Gastroesophageal sphincter (tissue), 4 donors: ENCODE data around the gene NHSL1. TPM values are rescaled to one million over a fixed set of nuclear protein-coding genes. Genes with fewer than 3 reads are reported as not detected.

ENCODE experiments used
- ATAC-seq: fragments of 150-250 bp; one replicate; pipeline ENCODE4 v1.9.1; 2016; ENCODE audit warnings: mild to moderate bottlenecking, moderate library complexity
- H3K27ac ChIP-seq, 4 donors: fragments of 200-600 bp; sonication (generic) in 3 of 4; 1 replicate in 3 of 4; 2 replicates in 1 of 4; pipeline ENCODE4 v1.5.1; 2016 to 2019
- H3K27me3 ChIP-seq: fragments of 200-600 bp; sonication (generic); one replicate; pipeline ENCODE4 v1.5.1; 2019
- H3K36me3 ChIP-seq, 2 donors: fragments of 200-600 bp; sonication (generic); one replicate each; pipeline ENCODE4 v1.5.1; 2019; ENCODE audit warnings: control low read depth in 1 of 2
- H3K4me1 ChIP-seq, 3 donors: fragments of 200-600 bp; sonication (generic); 1 replicate in 2 of 3; 2 replicates in 1 of 3; pipeline ENCODE4 v1.5.1; 2016 to 2019; ENCODE audit warnings: control low read depth in 2 of 3
- H3K4me3 ChIP-seq, 2 donors: fragments of 200-600 bp; sonication (generic); one replicate each; pipeline ENCODE4 v1.5.1; 2019; ENCODE audit warnings: mild to moderate bottlenecking in 1 of 2, moderate library complexity in 1 of 2
- H3K9me3 ChIP-seq, 3 donors: fragments of 200-600 bp; sonication (generic); one replicate each; pipeline ENCODE4 v1.5.1; 2017 to 2019; ENCODE audit warnings: control low read depth in 2 of 3
- CTCF ChIP-seq, 4 experiments: fragments of 200-600 bp in 2 of 4; fragments of 450-650 bp in 2 of 4; sonication (generic) in 1 of 4; IDR thresholded peaks; one replicate each; pipeline ENCODE4 v1.5.1; 2017 to 2019; ENCODE audit warnings: antibody characterized with exemption in 4 of 4, mild to moderate bottlenecking in 2 of 4, moderate library complexity in 2 of 4
- EP300 ChIP-seq: sonication (generic); formaldehyde crosslinking; IDR thresholded peaks from one replicate; pipeline ENCODE4 v1.6.1; 2017; ENCODE audit warnings: antibody characterized with exemption, mild to moderate bottlenecking
- POLR2A ChIP-seq, 2 donors: fragments of 450-650 bp; IDR thresholded peaks; one replicate each; pipeline ENCODE4 v1.6.1; 2017; ENCODE audit warnings: antibody characterized with exemption in 2 of 2, mild to moderate bottlenecking in 2 of 2, moderate library complexity in 1 of 2
- POLR2AphosphoS5 ChIP-seq: sonication (generic); formaldehyde crosslinking; IDR thresholded peaks from one replicate; pipeline ENCODE4 v1.6.1; 2017; ENCODE audit warnings: antibody characterized with exemption
- WGBS, 2 donors: methylation state at CpG; one replicate each; pipeline ENCODE4 v1.1.5; 2018; ENCODE audit warnings: low coverage in 1 of 2; 5-methylcytosine and 5-hydroxymethylcytosine counted together
- total RNA-seq, 4 donors: library from RNA; depleted of rRNA; stranded (reverse); fragments of >200 nt; gene quantifications; one replicate each; pipeline ENCODE4 v1.1.0, GENCODE V29; 2016

Gene NHSL1
- total RNA-seq, 4 donors from 2014 or later = 5.7 to 9.3 (median 7.9) TPM

- H3K36me3 ChIP-seq = no peaks in the 10 kb centered on the region
- ATAC-seq = no peak
- no peaks in the 10 kb centered on the region for H3K27me3 ChIP-seq
- no peaks in the 10 kb centered on the region for H3K4me1 ChIP-seq
- WGBS, 2 donors = 48 to 68% methylated on average over 4 to 7 of the region's 7 CpGs
- no peak for TF ChIP-seq CTCF (IDR thresholded peaks at IDR 0.05)
- TF ChIP-seq POLR2A (IDR thresholded peaks at IDR 0.05) = no peak
- no peak for TF ChIP-seq EP300
- no peak for TF ChIP-seq POLR2AphosphoS5
- no peaks in the 10 kb centered on the region for H3K9me3 ChIP-seq
- no peak overlapping the region for H3K4me3 ChIP-seq
- H3K27ac ChIP-seq = no peak overlapping the region
These were observed 43.4 kb downstream of the NHSL1 start for GRCh38 chr6:138455746-138456400.

- Histone ChIP-seq H3K27ac (no peak overlapping the region), H3K4me1 (no peaks in the 10 kb centered on the region), H3K9me3 (no peaks in the 10 kb centered on the region), H3K27me3 (no peaks in the 10 kb centered on the region), H3K36me3 (no peaks in the 10 kb centered on the region), H3K4me3 (no peak overlapping the region)
- 80 to 82% methylated on average over 8 to 9 of the region's 9 CpGs for WGBS, 2 donors
- no peak for ATAC-seq
- TF ChIP-seq POLR2AphosphoS5 (no peak), POLR2A (IDR thresholded peaks at IDR 0.05) (no peak), CTCF (IDR thresholded peaks at IDR 0.05) (no peak), EP300 (no peak)
These were observed 44.1 kb downstream of the NHSL1 start for GRCh38 chr6:138454981-138455706.

- Histone ChIP-seq H3K9me3 (no peaks in the 10 kb centered on the region), H3K4me1 (no peaks in the 10 kb centered on the region), H3K27me3 (no peaks in the 10 kb centered on the region), H3K36me3 (no peaks in the 10 kb centered on the region), H3K27ac (no peak overlapping the region), H3K4me3 (no peak overlapping the region)
- WGBS, 2 donors = 83 to 98% methylated on average over 3 of the region's 3 CpGs
- no peak for TF ChIP-seq POLR2A (IDR thresholded peaks at IDR 0.05)
- no peak for ATAC-seq
These were observed 48.3 kb downstream of the NHSL1 start for GRCh38 chr6:138451043-138451442.

- 80 to 89% methylated on average over 1 to 3 of the region's 3 CpGs for WGBS, 2 donors
These were observed 48.8 kb downstream of the NHSL1 start for GRCh38 chr6:138450445-138450844.

GRCh38 chr6:138446821-138447220 lies 52.5 kb downstream of the NHSL1 start:
- Histone ChIP-seq H3K9me3 (no peaks in the 10 kb centered on the region), H3K27ac (no peak overlapping the region), H3K27me3 (no peaks in the 10 kb centered on the region), H3K4me3 (no peak overlapping the region), H3K36me3 (no peaks in the 10 kb centered on the region), H3K4me1 (no peaks in the 10 kb centered on the region)
- ATAC-seq = no peak
- 88 to 91% methylated on average over 3 to 6 of the region's 6 CpGs for WGBS, 2 donors
- TF ChIP-seq POLR2A (IDR thresholded peaks at IDR 0.05) (no peak), CTCF (IDR thresholded peaks at IDR 0.05) (no peak), EP300 (no peak), POLR2AphosphoS5 (no peak)

More at GRCh38 chr6:138450445-138450844, 48.8 kb downstream of the NHSL1 start:
- Histone ChIP-seq H3K9me3 (no peaks in the 10 kb centered on the region), H3K4me3 (no peak overlapping the region), H3K4me1 (no peaks in the 10 kb centered on the region), H3K27ac (no peak overlapping the region), H3K27me3 (no peaks in the 10 kb centered on the region), H3K36me3 (no peaks in the 10 kb centered on the region)
- no peak for ATAC-seq
- TF ChIP-seq POLR2AphosphoS5 = no peak
- TF ChIP-seq CTCF (IDR thresholded peaks at IDR 0.05) = no peak
- TF ChIP-seq POLR2A (IDR thresholded peaks at IDR 0.05) = no peak
- TF ChIP-seq EP300 = no peak
